OCI-LY1 (cell line): Measurements from ENCODE around the gene LELP1.

ENCODE experiments used
- CTCF ChIP-seq: fragments of 200-600 bp; sonication (generic), shearing (Covaris generic); IDR thresholded peaks from 2 replicates; pipeline ENCODE4 v1.5.1; 2017; ENCODE audit warnings: mild to moderate bottlenecking, antibody characterized with exemption, low read length, moderate library complexity, mixed read lengths
- EZH2 ChIP-seq: fragments of 200-600 bp; sonication (generic), shearing (Covaris generic); IDR thresholded peaks from 2 replicates; pipeline ENCODE4 v1.8.0; 2017; ENCODE audit warnings: borderline replicate concordance, mixed run types, mild to moderate bottlenecking, antibody characterized with exemption, low read length, moderate library complexity, mixed read lengths

GRCh38 chr1:153251988-153252387 is 48.8 kb downstream of the LELP1 start:
- TF ChIP-seq CTCF (no peak), EZH2 (no peak)
